ENCODE data around the gene DCTN2. TPM values are rescaled to one million over a fixed set of nuclear protein-coding genes. Genes with fewer than 3 reads are reported as not detected.

The DCTN2 gene
- polyA plus RNA-seq, 1 donor from 2014 or later, result 369 TPM

DNA sequence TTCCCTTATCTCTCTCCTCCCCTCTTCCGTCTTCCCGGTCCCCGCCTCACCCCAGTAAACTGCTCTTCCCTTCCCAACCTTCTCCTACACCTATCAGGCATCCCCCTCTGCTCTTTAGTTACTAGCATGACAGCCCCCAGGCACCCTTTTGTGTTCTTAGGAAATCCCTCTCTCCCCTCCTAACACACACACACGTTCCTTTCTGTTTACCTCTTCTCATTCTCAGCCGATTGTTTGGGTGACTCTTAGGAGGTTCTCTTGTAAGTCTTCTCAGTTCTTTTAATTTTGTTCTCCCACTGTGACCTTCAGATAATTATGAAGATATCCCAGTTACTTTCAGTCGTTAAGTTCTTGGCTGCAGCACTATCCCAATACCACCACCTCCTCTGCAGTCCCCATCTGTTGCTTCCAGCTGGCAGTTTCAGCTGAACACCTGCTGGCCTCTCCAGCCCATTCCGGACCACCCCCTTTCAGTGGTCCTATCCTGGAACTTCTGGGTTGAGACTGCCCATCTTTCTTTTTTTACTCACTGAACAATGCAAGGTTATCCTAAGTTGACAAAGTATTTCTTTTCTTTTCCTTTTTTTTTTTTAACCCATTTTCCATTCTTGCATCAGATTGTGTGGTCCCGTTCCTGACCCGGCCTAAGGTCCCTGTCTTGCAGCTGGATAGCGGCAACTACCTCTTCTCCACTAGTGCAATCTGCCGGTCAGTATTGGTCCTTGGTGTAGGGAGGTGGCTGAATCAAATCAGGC lies 58.4 kb downstream of the DCTN2 start:
- TF ChIP-seq EP300 (conservative IDR thresholded peaks at IDR 0.05; ENCODE audit: poor library complexity, severe bottlenecking) (no peak), RAD21 (conservative IDR thresholded peaks at IDR 0.05) (no peak), CTCF (IDR thresholded peaks at IDR 0.05; ENCODE audit: poor library complexity, severe bottlenecking) (no peak)
- TF ChIP-seq, protein P1, sequence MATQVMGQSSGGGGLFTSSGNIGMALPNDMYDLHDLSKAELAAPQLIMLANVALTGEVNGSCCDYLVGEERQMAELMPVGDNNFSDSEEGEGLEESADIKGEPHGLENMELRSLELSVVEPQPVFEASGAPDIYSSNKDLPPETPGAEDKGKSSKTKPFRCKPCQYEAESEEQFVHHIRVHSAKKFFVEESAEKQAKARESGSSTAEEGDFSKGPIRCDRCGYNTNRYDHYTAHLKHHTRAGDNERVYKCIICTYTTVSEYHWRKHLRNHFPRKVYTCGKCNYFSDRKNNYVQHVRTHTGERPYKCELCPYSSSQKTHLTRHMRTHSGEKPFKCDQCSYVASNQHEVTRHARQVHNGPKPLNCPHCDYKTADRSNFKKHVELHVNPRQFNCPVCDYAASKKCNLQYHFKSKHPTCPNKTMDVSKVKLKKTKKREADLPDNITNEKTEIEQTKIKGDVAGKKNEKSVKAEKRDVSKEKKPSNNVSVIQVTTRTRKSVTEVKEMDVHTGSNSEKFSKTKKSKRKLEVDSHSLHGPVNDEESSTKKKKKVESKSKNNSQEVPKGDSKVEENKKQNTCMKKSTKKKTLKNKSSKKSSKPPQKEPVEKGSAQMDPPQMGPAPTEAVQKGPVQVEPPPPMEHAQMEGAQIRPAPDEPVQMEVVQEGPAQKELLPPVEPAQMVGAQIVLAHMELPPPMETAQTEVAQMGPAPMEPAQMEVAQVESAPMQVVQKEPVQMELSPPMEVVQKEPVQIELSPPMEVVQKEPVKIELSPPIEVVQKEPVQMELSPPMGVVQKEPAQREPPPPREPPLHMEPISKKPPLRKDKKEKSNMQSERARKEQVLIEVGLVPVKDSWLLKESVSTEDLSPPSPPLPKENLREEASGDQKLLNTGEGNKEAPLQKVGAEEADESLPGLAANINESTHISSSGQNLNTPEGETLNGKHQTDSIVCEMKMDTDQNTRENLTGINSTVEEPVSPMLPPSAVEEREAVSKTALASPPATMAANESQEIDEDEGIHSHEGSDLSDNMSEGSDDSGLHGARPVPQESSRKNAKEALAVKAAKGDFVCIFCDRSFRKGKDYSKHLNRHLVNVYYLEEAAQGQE (IDR thresholded peaks at IDR 0.05; ENCODE audit: borderline replicate concordance), result no peak
- peaks cover 15% of the 10 kb centered on the region for H3K79me2 ChIP-seq (replicated peaks; ENCODE audit: insufficient read depth, low read length)
- H4K20me1 ChIP-seq (ENCODE audit: insufficient read depth), result no peaks in the 10 kb centered on the region
- peak overlapping the region; percentile 85 for H3K4me3 ChIP-seq (ENCODE audit: low read length)
- peak overlapping the region; percentile 80 for H3K9ac ChIP-seq (ENCODE audit: low read length)
- peak overlapping the region; percentile 23 for H2AFZ ChIP-seq (ENCODE audit: low read depth, low read length)
- H3K9me3 ChIP-seq (ENCODE audit: low read length), result no peaks in the 10 kb centered on the region
- H3K27me3 ChIP-seq (ENCODE audit: insufficient read depth, low read depth, low read length), result no peaks in the 10 kb centered on the region
- no peaks in the 10 kb centered on the region for H3K9me2 ChIP-seq (ENCODE audit: insufficient read depth, low read length)
- H3K4me2 ChIP-seq (ENCODE audit: low read length), result peak overlapping the region; percentile 99
- H3K27ac ChIP-seq (ENCODE audit: low read length), result peak overlapping the region; percentile 66
- no peaks in the 10 kb centered on the region for H3F3A ChIP-seq (ENCODE audit: insufficient read depth, low read length, poor library complexity, severe bottlenecking)
- peaks cover 4% of the 10 kb centered on the region for H3K36me3 ChIP-seq (ENCODE audit: insufficient read depth, low read length)

DNA sequence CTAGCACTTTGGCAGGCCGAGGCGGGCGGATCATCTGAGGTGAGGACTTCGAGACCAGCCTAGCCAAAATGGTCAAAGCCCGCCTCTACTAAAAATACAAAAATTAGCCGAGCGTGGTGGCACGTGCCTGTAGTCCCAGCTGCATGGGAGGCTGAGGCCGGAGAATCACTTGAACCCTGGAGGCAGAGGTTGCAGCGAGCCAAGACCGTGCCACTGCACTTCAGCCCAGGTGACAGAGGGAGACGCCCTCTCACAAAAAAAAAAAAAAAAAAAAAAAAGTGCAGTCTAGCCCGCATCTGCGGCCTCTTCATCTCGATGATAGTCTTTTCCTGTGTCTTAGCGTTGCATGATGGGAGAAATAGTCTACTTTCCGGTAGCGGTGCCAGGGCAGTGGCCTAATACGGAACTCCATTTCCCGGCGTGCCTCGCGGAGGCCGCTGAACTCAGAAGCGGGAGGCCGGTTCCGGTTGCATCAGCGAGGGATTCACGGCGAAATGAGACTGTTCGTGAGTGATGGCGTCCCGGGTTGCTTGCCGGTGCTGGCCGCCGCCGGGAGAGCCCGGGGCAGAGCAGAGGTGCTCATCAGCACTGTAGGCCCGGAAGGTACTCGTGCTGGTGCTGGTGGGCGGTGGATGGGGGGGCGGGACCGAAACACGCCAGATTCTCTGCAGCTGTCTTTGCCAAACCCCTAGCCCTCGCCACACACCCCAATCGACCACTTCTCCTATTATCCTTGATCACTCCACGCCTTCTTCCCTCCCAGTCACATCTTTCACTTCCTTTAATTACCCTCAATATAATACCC lies 59.2 kb downstream of the DCTN2 start, which contains the start of gene MARS1:
Gene MARS1, plus strand, starts transcription at position 472 of the 805 bp plus-strand sequence. Its CDS starts 23 bp downstream, at position 495.
- TF ChIP-seq RAD21 (conservative IDR thresholded peaks at IDR 0.05) (no peak), EP300 (conservative IDR thresholded peaks at IDR 0.05; ENCODE audit: poor library complexity, severe bottlenecking) (no peak), EZH2 (IDR thresholded peaks at IDR 0.05; ENCODE audit: borderline replicate concordance, insufficient read depth, low read length, poor library complexity, severe bottlenecking) (no peak), POLR2AphosphoS5 (IDR thresholded peaks at IDR 0.05) (peak; percentile 94), MXI1 (conservative IDR thresholded peaks at IDR 0.05; ENCODE audit: poor library complexity, severe bottlenecking) (peak; percentile 86), TAF1 (IDR thresholded peaks at IDR 0.05; ENCODE audit: low read depth) (peak; percentile 83), SMC3 (conservative IDR thresholded peaks at IDR 0.05; ENCODE audit: poor library complexity) (no peak), CTCF (IDR thresholded peaks at IDR 0.05; ENCODE audit: poor library complexity, severe bottlenecking) (peak; percentile 62)
- TF ChIP-seq, protein P1 (IDR thresholded peaks at IDR 0.05; ENCODE audit: borderline replicate concordance), result no peak
- no peaks in the 10 kb centered on the region for H4K20me1 ChIP-seq (ENCODE audit: insufficient read depth)
- peak within 1 kb of the TSS; percentile 99 for H3K4me2 ChIP-seq (ENCODE audit: low read length)
- no peaks in the 10 kb centered on the region for H3F3A ChIP-seq (ENCODE audit: insufficient read depth, low read length, poor library complexity, severe bottlenecking)
- peak within 1 kb of the TSS; percentile 80 for H3K9ac ChIP-seq (ENCODE audit: low read length)
- H3K9me2 ChIP-seq (ENCODE audit: insufficient read depth, low read length), result no peaks in the 10 kb centered on the region
- H2AFZ ChIP-seq (ENCODE audit: low read depth, low read length), result peak within 1 kb of the TSS; percentile 33
- H3K27ac ChIP-seq (ENCODE audit: low read length), result peak within 1 kb of the TSS; percentile 66
- H3K9me3 ChIP-seq (ENCODE audit: low read length), result no peaks in the 10 kb centered on the region
- H3K79me2 ChIP-seq (replicated peaks; ENCODE audit: insufficient read depth, low read length), result peaks cover 15% of the 10 kb centered on the region
- no peaks in the 10 kb centered on the region for H3K27me3 ChIP-seq (ENCODE audit: insufficient read depth, low read depth, low read length)
- H3K36me3 ChIP-seq (ENCODE audit: insufficient read depth, low read length), result peaks cover 2% of the 10 kb centered on the region
- peak within 1 kb of the TSS; percentile 85 for H3K4me3 ChIP-seq (ENCODE audit: low read length)

All from neural cell (in vitro differentiated cells).